ENCODE results near the gene PDE7B.

- TF ChIP-seq POLR2A (IDR thresholded peaks at IDR 0.05): no peak
- TF ChIP-seq CTCF (IDR thresholded peaks at IDR 0.05): no peak
Observed at GRCh38 chr6:135837735-135838449, 13.6 kb upstream of the PDE7B start.

All from Peyer's patch (tissue), 4 donors.